ENCODE results near the gene ISOC2.

Gene ISOC2

DNA sequence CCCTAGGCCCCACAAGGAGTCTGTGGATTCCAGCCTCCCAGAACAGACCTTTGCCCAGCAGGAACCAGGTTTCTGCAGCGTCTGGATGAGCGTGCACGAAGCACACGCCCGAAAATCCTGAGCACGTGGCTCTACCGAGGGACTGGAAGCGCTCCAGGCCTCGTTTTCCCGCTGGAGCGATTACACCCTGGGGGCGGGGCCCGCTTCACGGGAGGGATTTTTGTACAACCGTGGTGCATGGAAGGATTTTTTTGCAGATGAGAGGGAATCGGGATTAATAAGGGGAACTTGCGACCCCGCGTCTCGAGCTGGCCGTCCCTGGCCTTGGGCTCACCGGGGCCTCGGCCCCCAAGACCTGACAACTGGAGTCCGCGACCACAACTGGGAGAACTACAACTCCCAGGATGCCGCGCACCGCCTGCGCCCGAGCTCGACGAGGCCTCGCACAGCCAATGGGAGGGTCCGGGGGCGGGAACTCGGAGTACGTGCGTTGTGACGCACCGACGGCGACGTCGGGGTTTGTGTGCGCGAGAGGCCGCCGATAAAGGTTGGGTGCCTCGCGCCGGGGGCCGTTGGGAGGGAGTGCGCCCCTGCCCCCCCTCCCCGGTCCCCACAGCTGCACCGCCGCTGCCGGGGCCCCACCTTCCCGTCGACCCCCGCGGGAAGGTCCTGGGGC lies 14.8 kb upstream of the ISOC2 start, which contains the start of gene ZNF628:
Gene ZNF628 (plus strand): TSS at position 518 of the 676 bp plus-strand sequence. CDS start 3,294 bp downstream, outside the sequence.
- DNase-seq = peak; percentile 97

DNA sequence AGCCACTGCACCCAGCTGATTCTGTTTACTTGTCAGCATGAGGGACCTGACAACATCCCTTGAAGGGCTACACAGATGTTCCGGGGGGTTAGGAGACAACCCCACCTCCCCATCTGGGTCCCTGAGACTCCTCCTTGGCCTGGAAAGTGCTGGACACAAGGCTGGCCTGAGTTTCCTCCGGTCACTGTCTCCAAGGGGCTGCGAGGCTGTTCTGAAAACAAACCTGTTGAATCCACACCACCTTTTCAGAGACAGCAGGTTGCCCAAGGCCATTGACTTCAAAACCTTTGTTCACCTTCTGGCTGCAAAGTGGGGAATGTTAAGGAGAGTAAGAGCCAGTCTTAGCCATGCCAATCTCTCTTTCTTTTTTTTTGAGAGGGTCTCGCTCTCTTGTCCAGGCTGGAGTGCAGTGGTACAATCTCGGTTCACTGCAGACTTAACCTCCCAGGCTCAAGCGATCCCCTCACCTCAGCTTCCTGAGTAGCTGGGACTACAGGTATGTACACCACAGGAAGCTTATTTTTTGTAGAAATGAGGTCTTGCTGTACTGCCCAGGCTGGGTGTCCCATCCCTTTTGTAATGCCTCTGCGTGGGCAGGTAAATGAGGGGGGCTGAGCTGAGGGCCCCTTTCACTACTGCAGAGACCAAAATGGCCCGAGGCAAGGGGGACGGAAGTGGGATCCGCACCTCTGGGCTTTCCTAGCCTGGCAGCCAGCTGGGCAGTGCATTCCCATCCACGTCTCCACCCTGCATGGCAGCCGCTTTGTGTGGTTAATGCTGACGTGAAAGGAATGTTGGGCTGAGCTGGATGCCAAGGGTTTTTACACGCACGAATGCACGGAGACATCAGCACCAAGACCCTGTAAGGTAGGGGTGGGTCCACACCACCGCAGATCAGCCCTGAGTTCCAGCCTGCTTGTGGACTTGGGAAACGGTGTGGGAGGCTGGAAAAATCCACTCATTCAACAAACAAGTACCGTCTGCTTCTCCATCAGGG lies 13.1 kb upstream of the ISOC2 start:
- DNase-seq = no peak

DNA sequence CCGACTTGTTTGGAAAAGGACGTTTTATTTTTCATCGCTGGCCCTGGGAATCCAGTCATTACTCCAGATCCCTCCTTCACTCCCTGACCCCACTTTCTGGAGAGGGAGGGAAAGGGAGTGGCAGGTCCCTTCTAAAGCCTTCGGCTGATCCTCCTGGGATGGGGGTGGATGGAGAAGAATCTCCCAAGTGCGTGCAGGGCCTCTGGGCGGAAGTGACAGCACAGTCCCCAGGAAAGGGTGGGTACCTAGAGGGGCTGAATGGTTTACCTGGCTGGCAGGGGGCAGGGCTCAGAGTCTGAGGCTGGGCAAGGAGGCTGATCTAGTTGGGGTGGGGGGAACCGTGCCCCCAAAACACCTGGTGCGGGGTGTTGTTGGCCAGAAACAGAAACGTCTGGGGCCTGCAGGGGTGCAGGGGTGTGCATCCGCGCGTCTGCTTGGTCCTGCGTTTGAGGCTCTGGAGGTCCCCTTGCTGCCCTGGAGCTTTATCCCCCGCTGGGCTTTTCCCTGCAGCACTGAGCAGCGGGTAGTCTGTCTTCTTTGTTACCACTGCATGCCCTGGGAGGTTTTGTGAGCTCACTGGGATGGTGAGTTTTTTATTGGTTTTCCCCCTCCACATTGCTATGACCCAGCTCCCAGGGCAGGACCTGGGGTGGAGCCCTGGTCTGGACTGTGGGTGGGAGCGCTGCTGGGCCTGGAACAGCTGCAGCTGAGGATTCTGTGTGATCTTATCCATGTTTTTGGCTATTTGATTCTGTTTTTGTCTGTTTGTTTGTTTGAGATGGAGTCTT lies 12.0 kb upstream of the ISOC2 start:
- DNase-seq = no peak

DNA sequence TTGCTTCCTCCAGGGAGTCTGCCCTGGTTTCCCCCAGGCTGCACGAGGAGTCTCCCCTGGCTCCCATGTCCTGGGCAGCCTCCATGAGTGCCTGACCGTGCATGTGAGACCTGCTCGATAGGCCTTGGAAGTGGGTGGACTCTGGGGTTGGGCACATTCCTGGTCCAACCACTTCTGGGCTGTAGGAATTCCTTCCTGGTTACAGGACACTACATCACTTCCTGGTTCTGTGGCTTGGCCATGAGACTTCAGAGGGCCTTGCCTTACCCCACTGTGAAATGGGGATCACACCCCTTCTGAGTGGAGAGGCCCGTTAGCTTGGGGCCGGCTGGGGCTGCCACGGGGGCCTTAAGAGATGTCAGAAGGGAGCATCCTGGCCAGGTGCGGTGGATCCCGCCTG lies 11.0 kb upstream of the ISOC2 start:
- DNase-seq = no peak

DNA sequence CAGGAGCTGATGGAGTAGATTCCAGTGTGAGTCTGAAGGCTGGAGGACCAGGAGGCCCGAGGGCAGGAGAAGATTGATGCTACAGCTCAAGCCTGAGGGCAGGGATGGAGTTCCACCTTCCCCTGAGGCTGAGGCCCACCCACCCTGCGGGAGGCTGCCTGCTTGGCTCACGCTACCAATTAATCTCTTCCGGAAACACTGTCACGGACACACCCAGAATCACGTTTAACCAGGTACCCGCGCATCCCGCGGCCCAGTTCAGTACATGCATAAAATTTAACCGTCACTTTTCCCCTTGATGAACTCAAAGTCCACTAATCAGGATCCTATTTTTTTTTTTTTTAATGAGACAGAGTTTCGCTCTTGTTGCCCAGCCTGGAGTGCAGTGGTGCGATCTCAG lies 9.8 kb upstream of the ISOC2 start:
- no peak for DNase-seq

DNA sequence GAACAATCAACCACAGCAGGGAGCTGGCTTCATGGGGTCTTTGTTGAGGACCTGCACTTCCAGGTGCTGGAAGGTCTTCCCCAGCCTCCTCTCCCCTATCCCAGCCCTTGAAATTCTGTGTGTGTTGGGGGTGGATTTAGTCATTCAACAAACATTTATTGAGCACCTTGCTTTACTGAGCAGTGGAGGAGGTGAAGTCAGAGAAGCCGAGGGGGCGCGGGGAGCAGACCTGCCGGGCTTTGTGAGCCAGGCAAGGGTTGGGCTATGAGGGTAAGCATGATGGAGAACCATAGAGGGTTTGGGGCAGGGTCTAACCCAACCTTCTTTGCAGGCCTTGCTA lies 6.6 kb upstream of the ISOC2 start:
- no peak for DNase-seq

DNA sequence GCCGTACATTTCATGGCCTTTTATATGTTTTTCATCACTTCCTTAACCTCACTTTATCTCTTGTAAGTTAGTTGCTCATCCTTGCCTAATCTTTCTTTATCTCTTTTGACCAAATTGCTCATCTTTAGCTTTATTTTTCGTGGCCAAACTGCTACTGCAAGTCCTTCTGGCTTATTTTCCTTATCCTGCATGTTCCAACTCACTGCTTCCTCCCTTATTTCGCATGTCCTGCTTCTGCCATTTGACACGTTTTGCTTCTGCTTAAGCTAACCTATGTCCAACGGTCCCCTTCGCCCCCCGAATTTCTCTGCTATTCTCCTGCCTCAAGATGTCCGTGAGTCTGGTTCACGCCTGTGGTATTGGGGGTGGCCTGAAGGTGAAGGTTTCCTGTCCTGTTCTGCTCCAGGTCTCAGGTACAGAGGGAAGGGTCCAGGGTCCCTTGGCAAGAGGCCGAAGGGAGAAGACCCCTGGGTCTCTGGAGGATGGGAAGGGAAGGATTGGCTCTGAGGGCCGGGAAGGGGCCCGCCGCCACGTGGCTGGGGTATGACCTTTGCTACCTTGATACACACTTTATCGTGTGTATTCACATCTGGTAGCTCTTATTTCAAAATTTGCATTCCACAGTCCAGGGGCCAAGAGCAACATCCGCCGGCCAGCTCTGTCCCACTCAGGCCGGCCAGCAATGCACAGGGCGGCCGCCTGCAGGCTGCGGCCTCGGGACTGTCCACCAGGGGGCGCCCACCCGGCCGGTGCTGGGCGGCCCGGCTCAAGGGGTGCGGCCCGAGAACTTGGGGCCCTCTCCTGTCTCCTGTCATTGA lies 6.0 kb upstream of the ISOC2 start:
- no peak for DNase-seq

DNA sequence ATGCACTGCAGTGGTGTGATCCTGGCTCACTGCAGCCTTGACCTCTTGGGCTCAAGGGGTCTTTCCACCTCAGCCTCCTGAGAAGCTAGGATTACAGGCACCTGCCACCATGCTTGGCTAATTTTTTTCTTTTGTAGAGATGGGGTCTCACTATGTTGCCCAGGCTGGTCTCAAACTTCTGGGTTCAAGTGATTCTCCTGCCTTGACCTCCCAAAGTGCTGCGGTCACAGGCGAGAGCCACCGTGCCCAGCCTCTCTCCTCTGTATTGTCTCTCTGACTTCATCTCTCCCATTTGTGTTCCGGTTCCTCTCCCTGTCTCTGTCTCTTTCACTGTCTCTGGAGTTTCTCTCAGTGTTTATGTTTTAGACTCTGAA lies 4.8 kb upstream of the ISOC2 start:
- no peak for DNase-seq

DNA sequence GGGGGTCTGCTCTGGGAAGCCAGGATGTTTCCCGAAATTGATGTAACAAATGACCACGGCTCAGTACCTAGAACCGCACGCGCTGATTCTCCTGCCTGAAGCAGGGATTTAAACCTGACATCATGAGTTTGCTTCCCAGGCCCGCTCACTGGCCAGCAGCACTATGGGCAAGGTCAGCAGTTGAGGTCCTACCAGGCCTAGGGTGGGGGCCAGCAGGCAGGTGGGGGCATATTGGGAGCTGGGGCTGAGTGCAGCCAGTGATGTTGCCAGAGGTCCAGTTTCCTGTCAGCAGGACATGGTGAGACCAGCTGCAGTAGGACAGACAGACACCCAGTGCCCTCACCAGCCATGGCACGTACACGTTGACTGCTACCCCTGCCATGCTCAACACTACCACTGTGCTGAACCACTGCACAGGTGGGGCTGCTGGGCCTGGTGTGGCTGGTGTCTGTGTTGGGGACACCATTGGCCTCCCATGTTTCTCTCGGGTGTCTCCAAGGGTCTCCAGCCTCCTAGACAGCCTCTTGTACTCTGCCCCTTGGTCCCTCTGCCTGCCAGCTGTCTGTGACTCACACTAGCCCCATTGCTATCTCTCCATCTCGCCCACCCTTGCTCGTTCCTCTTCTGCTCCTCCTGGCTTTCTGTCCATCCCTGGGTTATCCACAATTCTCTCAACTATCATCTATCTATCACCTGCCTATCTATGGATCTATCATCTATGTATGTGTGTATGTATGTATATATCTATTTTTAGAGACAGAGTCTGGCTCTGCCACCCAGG lies 4.2 kb upstream of the ISOC2 start:
- no peak for DNase-seq

DNA sequence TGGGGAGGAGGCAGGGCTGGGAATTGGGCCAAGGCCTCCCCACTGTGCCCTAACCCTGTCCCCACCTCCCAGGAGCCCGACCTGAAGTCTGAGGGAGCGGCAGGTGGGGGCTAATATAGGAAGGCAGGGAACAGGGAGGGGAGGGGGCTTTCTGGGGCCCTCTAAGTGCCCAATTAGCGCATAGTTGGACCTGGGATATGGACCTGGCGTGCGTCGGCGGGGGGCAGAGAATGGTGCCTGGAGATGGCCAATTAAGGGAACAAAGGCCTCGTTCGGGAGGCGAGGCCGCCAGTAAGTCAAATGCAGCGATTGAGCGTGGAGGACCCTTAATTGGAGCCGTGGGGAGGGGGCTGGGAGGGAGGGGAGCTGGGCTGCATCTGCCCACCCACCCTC lies 3.2 kb upstream of the ISOC2 start, which contains the start of gene C19orf85:
Gene C19orf85 (minus strand): TSS at position 90 of the 393 bp plus-strand sequence. CDS start 197 bp downstream, outside the sequence.
- no peak for DNase-seq

DNA sequence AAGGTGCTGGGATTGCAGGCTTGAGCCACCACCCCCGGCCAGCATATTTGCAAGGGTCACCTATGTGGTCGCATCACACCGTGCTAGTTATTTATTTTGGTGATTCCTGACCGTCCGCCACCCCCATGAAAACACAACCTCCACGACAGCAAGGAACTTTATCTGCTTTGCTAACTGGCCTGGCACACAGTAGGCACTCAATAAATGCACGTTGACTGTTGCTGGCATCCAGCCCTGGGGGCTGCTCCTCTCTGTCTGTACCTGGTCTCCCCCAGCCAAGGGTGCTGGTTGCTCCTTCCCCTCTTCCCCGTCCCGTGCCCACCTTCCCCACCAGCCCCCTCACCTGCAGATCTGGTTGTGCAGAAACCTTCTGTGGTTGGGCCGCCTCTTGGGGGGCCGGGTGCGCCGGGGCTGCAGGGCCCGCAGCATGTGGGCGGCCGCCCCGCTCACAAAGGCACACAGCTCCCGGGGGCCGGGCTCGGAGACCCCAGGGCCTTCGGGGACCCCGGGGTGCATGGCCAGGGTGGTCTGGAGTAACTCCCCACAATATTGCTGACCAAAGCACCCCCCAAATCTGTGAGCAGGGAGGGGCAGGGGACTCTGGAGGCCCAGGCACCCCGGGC lies 2.7 kb upstream of the ISOC2 start:
- DNase-seq = no peak

DNA sequence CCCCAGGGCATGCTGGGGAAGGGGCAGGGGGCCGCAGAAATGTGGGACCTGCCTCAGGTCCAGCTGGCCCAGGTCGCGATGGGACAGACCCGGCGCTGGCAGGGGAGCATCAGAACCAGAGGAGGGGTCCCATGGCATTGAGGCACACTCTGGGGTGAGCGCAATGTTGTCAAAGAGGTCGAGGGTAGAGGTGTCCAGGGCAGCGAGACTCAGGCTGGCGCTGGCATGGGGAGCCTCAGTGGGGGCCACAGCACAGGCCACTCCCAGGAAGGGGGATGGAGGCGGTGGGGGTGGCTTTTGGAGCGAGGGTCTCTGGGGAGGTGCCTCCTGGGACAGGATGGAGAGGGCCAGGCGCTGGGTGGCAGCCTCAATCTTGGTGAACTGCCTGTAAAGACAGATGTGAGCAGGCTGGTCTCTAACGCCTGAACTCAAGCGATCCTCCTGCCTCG lies 2.2 kb upstream of the ISOC2 start:
- DNase-seq = no peak

DNA sequence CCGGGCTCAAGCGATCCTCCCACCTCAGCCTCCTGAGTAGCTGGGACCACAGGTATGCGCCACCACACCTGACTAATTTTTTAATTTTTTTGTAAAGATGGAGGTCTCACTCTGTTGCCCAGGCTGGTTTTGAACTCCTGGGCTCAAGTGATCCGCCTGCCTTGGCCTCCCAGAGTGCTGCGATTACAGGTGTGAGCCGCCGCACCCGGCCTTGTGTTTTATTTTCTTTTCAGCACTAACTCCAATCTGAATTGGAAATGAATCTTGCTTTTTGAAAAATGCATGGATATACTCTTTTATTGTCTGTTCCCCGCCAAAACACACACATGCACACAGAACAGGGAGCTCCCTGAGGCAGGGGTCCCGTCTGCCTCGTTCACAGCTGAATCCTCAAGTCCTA lies 1.3 kb upstream of the ISOC2 start:
- no peak for DNase-seq

DNA sequence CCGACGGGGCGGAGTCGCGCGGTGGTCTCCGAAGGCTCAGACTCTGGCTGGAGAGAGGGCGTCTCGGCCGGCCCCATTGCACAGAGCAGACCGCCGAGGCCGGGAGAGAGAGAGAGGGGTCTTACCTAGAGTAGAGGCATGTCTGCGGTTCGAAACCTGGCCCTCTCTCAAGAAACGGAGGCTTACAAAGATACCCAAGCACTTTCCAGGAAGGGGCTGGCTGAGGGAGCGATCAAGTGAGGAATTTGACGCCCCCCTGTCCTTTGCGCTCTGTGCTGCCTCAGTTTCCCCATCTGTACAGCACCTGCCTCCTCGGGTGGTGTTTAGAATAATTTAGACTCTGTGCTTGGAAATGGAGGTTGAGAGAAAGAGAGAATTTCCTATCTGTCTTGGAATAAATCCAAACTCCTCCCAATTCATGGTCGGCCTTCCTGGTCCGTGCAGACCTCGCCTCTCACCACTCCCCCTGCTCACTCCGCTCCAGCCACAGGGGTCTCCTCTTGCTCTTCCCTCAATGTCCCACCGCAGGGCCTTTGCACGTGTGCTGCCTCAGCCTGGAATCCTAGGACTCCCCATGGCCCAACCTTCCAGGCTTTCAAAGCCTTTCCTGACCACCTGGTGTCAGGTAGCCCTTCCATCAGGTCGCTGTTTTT lies 658 bp upstream of the ISOC2 start:
- no peak for DNase-seq

DNA sequence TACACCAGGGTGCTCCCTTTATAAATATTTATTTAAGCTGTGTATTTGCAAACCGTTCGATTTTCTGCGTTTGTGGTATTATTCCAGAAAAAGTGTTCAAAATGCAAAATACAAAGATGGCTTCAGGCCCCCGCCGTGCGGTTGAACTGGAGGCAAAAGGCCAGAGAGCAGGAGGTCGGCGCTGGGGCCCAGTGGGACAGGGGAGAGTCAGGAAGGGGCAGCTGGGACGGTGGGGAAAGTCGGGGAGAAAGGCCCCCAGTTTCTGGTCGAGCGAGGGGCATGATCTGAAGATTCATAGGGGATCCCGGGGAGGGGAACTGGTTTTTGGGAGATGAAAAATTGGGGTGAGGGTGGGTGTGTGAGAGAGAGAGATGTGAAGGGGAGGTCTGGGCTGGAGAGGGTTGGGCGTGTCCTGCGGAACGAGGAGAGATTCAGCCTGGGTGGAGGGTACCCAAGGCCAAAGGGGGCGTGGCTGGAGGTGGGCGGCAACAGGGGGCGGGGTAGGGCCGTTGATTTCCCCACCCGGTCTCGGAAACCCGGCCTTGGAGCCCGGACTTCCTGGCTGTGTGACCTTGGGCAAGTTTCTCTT lies 678 bp downstream of the ISOC2 start:
- peak; percentile 64 for DNase-seq

DNA sequence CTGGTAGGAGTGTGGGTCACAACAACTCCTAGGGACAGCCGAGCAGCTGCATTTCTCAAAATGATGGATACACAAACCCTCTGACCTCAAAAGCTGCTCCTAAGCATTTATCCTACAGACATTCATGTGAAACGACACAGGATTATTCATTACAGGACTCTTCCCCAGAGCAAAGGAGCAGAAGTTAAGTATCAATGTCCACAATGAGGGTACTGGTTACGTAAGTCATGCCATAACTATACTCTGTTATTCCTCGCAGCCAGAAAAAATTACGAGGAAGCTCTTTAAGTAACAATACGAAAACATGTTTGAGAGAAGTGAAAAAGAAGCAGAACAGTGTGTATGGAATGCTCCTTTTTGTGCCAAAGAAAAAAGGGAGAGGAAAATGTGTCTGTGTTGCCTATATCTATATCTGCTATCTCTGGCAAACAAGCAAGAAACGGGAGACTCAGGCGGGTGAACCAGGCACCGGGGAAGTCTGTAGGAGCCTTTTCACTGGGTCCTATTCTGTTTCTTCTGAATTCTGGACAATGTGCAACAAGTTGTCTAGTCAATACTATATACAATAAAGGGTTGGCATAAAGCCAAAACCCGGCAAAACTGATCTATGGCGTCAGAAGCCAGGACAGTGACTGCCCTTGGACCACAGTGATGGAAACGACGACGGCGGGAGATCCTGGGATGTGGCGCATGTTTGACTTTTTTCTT lies 1.3 kb downstream of the ISOC2 start:
- no peak for DNase-seq

DNA sequence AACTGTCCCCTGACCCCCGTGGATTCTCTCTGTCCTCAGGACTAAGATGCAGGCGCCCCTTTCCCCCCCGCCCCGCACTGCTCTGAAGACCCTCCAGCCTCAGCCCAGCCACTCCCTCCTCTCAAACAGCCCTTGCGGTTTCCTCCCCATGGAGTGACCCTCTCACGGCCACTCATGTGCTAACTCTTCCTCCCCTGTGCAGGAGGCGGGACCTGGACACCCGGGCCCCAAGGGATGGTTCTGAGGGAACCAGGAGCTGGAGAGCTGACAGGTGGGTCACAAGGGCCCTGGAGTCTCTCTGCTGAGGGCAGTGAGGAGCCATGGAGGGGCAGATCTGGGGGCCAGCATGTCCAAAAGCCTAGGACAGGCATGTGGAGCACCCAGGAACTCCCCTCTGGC lies 1.9 kb downstream of the ISOC2 start:
- no peak for DNase-seq

DNA sequence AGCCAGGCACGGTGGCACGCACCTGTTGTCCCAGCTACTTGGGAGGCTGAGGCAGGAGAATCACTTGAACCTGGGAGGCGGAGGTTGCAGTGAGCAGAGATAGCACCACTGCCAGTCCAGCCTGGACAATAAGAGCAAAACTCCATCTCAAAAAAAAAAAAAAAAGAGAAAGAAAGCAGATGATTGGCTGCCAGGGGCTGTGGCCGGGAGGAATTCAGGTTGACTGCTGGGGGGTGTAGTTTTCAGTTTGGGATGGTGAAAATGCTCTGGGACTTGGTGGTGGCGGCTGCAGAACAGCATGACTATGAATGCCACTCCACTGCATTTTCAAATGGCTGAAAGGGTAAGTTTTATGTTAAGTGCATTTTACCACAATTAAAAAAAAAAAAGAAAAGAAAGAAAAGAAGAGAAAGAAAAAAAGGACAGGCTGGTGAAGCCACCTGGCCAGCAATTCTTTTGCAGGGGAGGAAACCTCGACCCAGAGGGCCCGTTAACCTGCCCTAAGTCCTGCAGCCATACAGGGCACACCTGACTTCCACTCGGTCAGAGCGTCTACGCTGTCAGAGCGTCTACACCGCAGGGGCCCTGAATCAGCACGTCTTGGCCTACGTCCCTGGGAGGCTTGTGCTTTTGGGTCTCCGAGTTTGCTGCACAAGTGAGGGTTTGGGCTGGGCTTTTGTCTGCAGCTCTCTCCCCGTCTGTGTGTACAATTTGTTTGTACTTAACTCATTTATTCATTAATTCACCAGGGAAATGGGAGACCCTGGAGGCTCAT lies 3.6 kb downstream of the ISOC2 start:
- DNase-seq = no peak

DNA sequence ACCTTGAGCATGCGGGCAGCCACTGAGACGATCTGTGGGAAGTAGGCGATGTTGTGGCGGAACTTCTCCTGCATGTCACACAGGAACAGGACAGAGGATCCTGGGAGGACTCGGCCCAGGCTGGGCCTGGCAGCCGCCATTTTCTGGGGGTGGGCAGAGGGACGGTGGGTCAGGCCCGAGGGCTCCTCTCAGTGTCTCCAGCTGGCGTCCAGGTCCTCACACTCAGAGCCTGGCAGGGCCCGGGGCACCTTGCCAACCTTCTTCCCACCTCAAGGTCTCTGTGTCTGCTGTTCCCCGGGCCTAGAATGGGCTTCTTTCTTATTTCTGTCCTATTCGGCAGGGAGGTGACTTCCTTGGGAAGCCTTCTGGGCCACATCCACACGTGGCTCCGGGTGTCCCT lies 5.1 kb downstream of the ISOC2 start:
- DNase-seq = no peak
